Gastroesophageal sphincter (tissue), 3 donors: ENCODE measurements around the gene AMER2.

Experiments
- EP300 ChIP-seq: sonication (generic); formaldehyde crosslinking; IDR thresholded peaks from one replicate; pipeline ENCODE4 v1.6.1; 2017; ENCODE audit warnings: antibody characterized with exemption, mild to moderate bottlenecking
- POLR2A ChIP-seq, 2 donors: fragments of 450-650 bp; IDR thresholded peaks; one replicate each; pipeline ENCODE4 v1.6.1; 2017; ENCODE audit warnings: antibody characterized with exemption in 2 of 2, mild to moderate bottlenecking in 2 of 2, moderate library complexity in 1 of 2
- POLR2AphosphoS5 ChIP-seq: sonication (generic); formaldehyde crosslinking; IDR thresholded peaks from one replicate; pipeline ENCODE4 v1.6.1; 2017; ENCODE audit warnings: antibody characterized with exemption
- TF ChIP-seq, protein P1 (sequence below), 4 experiments: fragments of 200-600 bp in 2 of 4; fragments of 450-650 bp in 2 of 4; sonication (generic) in 1 of 4; IDR thresholded peaks; one replicate each; pipeline ENCODE4 v1.5.1; 2017 to 2019; ENCODE audit warnings: antibody characterized with exemption in 4 of 4, mild to moderate bottlenecking in 2 of 4, moderate library complexity in 2 of 4

DNA sequence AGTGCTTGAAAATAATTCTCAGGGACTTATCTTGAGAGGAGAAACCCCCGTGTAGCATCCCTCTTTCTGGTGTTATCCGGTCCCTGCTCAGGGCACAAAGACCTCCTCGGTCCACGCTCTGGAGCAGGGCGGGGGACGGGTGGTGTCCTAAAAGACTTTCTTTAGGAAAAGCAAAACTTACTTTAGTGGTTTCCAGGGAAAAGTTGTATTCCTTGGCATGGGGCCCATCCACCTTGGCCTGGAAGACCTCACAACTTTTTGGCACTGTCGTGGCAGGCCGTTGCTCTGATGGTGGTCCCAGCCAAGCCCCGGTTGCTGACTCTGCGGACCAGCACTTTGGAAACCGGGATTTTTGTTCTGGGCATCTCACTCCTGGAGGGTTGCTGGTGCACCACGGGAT lies 2.7 kb downstream of the AMER2 start:
- TF ChIP-seq, protein P1, sequence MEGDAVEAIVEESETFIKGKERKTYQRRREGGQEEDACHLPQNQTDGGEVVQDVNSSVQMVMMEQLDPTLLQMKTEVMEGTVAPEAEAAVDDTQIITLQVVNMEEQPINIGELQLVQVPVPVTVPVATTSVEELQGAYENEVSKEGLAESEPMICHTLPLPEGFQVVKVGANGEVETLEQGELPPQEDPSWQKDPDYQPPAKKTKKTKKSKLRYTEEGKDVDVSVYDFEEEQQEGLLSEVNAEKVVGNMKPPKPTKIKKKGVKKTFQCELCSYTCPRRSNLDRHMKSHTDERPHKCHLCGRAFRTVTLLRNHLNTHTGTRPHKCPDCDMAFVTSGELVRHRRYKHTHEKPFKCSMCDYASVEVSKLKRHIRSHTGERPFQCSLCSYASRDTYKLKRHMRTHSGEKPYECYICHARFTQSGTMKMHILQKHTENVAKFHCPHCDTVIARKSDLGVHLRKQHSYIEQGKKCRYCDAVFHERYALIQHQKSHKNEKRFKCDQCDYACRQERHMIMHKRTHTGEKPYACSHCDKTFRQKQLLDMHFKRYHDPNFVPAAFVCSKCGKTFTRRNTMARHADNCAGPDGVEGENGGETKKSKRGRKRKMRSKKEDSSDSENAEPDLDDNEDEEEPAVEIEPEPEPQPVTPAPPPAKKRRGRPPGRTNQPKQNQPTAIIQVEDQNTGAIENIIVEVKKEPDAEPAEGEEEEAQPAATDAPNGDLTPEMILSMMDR (IDR thresholded peaks at IDR 0.05): no peak
- TF ChIP-seq EP300 (no peak), POLR2A (IDR thresholded peaks at IDR 0.05) (no peak), POLR2AphosphoS5 (no peak)
